ENCODE measurements around the gene AKIP1. TPM values are rescaled to one million over a fixed set of nuclear protein-coding genes. Genes with fewer than 3 reads are reported as not detected.
"Not testable (repeated sequence)": the region's sequence is repeated elsewhere in the genome, so short reads cannot be mapped to it uniquely, and the experiment has no call there.

Gene AKIP1
- total and polyA plus RNA-seq, 2 of the 8 experiments (the other 6 are each of a cell fraction or from before 2014, with no cell fraction given), result 17.8 to 29.6 TPM

DNA sequence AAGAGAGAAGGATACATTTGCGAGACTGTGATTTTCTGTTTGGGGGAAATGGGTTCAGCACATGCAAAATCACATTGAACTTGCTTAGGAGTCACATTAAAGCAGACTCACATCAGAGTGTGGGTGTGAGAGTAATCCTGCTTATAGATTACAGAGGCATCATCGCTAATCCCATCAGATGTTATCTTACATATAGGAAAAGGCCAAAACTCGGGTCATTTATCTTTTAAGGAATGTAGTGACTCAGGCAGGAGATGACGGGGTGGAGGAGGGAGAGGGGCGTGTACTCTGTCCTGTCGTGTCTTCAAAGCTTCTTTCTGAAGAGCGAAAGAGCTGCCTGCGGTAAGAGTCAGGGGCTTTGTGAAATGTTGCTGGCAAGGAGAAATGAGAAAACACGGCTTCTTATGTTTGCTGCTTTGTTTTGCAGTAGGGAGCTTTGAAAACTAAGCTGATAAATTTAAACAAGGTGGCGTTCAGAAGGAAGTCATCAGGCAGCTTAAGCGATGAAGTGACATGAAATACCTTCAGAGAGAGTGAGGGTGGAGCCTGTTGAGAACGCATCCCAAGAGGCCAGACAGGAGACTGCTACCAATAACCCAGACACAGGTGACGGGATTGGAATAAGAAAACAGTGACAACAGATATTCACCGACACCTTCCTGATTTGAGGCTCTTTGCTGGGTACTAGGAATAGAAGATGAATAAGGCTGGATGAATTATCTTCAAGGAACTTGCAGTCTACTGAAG lies 23.9 kb downstream of the AKIP1 start (continued):
- TF ChIP-seq CEBPB (IDR thresholded peaks at IDR 0.05; ENCODE audit: low read depth, low read length), result no peak

- H4K8ac ChIP-seq (ENCODE audit: extremely low read depth, insufficient read depth, low read length); H4K5ac ChIP-seq (ENCODE audit: insufficient read length, low read depth, low read length); H2AK5ac ChIP-seq (ENCODE audit: low read depth, low read length); H3K79me2 ChIP-seq (ENCODE audit: control insufficient read depth in 1 of 2, insufficient read depth in 2 of 2, low read length in 2 of 2); H3K23me2 ChIP-seq (ENCODE audit: low read depth, low read length); H2BK15ac ChIP-seq (ENCODE audit: low read length); H3K27me3 ChIP-seq (replicated peaks in 1 of 4; ENCODE audit: control insufficient read depth in 3 of 4, extremely low read depth in 1 of 4, insufficient read depth in 3 of 4, low read length in 3 of 4); H3K4ac ChIP-seq (replicated peaks; ENCODE audit: insufficient read length, low read depth, low read length); H3K9me3 ChIP-seq (ENCODE audit: insufficient read depth in 2 of 2, low read depth in 1 of 2, low read length in 1 of 2); H3K4me2 ChIP-seq (ENCODE audit: insufficient read depth in 1 of 2, low read depth in 2 of 2, low read length in 2 of 2); H2AFZ ChIP-seq (ENCODE audit: low read length); H2BK5ac ChIP-seq (ENCODE audit: low read depth, low read length); H3K4me1 ChIP-seq (replicated peaks in 1 of 4; ENCODE audit: control insufficient read depth in 3 of 4, insufficient read depth in 4 of 4, low read length in 3 of 4); H3K27ac ChIP-seq (ENCODE audit: low read depth, low read length); H3K23ac ChIP-seq (ENCODE audit: insufficient read length); H4K20me1 ChIP-seq (replicated peaks in 1 of 2; ENCODE audit: control insufficient read depth in 1 of 2, insufficient read depth in 2 of 2, low read length in 2 of 2); FAIRE-seq; H3K14ac ChIP-seq (ENCODE audit: insufficient read length); H3K79me1 ChIP-seq (ENCODE audit: low read depth, low read length); H3K56ac ChIP-seq (replicated peaks; ENCODE audit: insufficient read length, low read depth, low read length); H3K4me3 ChIP-seq (ENCODE audit: extremely low read depth in 1 of 4, insufficient read depth in 2 of 4, low read depth in 3 of 4, low read length in 4 of 4); H2BK120ac ChIP-seq (replicated peaks; ENCODE audit: low read depth, low read length); H2BK20ac ChIP-seq (ENCODE audit: low read length); H2BK12ac ChIP-seq (ENCODE audit: low read depth, low read length); H4K91ac ChIP-seq (replicated peaks; ENCODE audit: insufficient read length, low read length); H3K18ac ChIP-seq (ENCODE audit: extremely low read depth, low read length); DNase-seq (ENCODE audit: low read depth in 1 of 2, low spot score in 2 of 2); H3K36me3 ChIP-seq (ENCODE audit: control insufficient read depth in 2 of 4, insufficient read depth in 4 of 4, low read length in 3 of 4); POLR2A ChIA-PET (ENCODE audit: partially characterized antibody); H3K9ac ChIP-seq (replicated peaks in 1 of 4; ENCODE audit: extremely low read depth in 1 of 4, low read depth in 3 of 4, low read length in 3 of 4): not testable (repeated sequence)
- WGBS, 2 experiments (ENCODE audit: extremely low coverage in 1 of 2, insufficient coverage in 1 of 2, insufficient read length in 1 of 2, insufficient replicate concordance in 2 of 2, low coverage in 1 of 2, low lambda C conversion rate in 2 of 2, missing lambda C conversion rate in 1 of 2), result 100% methylated on average over 2 of the region's 2 CpGs; no CpG with 5 or more reads in 1 of the 2 experiments
- CTCF ChIA-PET (ENCODE audit: partially characterized antibody), result interaction anchor here (0.8 to 1.6 kb wide), 7 partner anchors 13 to 571 kb away, joined by 3 to 15 read pairs (median 4); no protein-coding TSS in a partner anchor
Measured at GRCh38 chr11:8935789-8936188, 24.8 kb downstream of the AKIP1 start.

All from H1 (cell line).